HG03097 (cell line): ENCODE measurements around the gene TCOF1.

Source experiments
- ATAC-seq: cut with Tn5 transposase; IDR thresholded peaks from one replicate; pipeline ENCODE4 v1.9.1; 2021; ENCODE audit not compliant: unreplicated experiment, low FRiP score

Gene TCOF1

GRCh38 chr5:150349681-150350275 is 7.7 kb upstream of the TCOF1 start:
- ATAC-seq, result no peak

GRCh38 chr5:150350524-150351344 is 6.8 kb upstream of the TCOF1 start:
- ATAC-seq, result no peak

DNA sequence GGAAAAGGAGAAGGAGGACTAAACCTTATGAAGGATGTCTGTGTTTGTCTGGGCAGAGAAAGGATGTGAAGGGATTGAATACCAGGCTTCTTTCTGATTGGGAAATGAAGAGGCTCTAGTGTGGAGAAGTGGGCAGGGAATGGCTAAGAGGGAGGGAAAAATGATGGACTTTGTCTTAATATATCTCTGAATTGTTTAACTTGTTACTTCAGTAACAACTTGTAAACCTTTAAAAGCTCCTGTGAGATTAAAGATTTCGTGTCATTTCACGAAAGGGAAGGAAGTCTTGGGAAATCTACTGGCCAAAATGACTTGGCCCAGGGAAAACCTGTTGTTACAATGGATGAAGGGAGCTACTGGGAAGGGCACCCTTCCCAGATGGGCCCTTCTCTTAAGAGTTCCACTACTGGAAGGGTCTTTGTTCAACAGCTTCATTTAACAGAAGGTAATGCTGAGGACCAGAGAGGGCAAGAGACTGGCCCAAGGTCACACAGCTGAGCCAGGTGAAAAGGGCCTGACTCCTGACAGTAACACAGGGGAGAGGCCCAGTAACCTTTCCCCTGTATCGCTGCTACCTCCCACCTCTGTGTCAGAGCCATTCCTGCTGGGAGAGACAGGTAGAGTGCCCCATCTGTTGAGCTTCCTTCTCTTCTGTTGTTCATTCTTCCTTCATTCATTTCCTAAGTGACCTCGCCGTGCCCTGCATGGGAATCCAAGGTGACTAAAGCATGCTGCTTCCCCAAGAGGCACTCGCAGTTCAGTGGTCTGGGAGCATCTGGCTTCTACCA is 5.1 kb upstream of the TCOF1 start:
- ATAC-seq, result no peak

GRCh38 chr5:150353032-150353675 is 4.3 kb upstream of the TCOF1 start:
- no peak for ATAC-seq

DNA sequence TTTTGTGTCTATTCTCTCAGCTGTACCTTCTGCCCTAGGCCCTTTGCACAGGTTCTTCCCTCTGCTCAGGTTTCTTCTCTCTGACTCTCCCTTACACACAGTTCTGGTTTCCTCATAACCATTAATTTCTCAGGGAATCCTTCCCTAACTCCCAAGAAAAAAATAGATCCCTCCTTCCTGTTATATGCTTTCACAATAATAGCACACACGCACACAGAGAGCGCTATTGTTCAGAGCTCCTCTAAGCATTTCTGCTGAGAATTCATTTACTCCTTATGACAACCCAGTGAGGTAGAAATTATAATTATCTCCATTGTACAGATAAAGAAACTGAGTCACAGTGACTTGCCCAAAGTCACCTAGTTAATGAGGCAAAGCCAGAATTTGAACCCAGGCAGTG is 1.7 kb upstream of the TCOF1 start:
- no peak for ATAC-seq

DNA sequence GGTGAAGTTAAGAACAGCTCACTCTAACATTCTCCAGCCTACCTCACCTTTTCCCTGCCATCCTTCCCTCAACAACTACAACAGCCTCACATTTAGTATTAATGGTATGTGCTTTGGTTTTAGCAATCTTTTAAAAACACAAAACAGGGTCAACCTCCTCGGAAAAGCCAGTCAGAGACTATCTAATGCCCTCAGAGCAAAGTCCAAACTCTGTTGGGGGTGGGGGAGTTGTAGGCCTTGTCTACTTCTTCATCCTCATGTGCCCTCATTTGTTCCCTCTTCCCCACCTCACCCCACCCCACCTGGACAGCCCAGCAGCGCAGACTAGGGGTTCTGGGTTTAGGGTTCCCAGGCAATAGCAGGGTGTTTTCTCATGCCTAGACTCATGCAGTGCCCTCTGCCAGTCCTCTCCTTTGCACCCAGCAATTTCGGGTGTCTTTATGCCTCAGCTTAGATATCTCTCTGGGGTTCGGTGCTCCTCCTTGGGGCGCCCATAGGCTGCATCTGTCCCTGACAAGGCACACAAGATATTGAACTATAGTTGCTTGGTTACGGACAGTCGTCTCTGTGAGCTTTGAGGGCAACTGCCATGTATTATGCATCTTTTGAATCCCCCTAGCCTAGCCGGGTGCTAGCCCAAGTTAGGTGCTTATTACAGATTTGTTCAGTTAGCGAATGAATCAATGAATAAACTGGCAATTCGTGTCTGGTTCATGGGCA is 762 bp upstream of the TCOF1 start:
- ATAC-seq, result no peak

- no peak for ATAC-seq
Observed at GRCh38 chr5:150358261-150359095, 981 bp downstream of the TCOF1 start.

GRCh38 chr5:150361301-150361700 is 3.8 kb downstream of the TCOF1 start:
- ATAC-seq, result no peak

DNA sequence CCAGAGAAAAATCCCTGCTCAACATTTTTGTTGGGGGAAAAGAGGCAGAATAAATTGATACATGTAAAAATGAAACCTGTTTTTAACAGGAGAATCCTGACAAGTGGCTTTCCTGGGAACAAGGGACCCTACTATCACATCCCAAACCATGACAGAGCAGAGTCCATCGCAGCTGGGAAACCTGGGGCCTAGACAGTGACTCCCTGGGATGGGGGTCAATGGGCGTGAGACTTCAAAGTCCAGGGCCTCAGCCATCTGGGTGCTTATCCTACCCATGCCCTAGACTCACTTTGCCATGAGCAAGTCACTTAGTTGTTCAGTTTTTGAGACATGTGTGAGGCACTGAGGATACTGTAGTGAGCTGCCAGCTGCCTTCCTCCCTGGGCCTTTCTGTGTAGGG is 5.7 kb downstream of the TCOF1 start:
- no peak for ATAC-seq

DNA sequence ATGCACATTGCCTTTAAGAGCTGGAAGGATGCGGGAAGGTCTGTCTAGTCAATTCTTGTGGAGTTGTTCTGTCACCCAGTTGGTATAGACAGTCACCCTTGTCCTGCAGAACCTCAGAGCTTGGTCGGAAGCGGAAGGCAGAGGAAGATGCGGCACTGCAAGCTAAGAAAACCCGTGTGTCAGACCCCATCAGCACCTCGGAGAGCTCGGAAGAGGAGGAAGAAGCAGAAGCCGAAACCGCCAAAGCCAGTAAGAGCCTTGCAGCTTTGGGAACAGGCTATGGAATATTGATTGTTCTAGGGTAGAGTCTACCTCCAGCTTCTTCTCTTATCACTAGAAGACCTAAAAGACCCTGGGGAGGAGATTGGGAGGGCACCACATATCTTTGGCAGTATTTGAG is 6.5 kb downstream of the TCOF1 start:
- no peak for ATAC-seq

DNA sequence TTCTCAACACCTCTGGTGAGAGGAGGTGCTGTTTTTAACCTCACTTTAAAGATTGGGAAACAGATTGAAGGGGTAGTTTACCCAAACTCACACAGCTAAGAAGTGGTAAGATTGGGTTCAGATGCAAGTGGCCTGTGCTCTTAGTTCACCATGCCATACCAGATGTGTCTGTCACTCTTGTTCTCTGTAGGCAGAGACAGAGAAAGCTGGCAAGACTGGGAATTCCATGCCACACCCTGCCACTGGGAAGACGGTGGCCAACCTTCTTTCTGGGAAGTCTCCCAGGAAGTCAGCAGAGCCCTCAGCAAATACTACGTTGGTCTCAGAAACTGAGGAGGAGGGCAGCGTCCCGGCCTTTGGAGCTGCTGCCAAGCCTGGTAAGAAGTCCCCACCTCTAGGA is 11.0 kb downstream of the TCOF1 start:
- no peak for ATAC-seq

- ATAC-seq, result no peak
Observed at GRCh38 chr5:150372639-150373038, 15.1 kb downstream of the TCOF1 start.

DNA sequence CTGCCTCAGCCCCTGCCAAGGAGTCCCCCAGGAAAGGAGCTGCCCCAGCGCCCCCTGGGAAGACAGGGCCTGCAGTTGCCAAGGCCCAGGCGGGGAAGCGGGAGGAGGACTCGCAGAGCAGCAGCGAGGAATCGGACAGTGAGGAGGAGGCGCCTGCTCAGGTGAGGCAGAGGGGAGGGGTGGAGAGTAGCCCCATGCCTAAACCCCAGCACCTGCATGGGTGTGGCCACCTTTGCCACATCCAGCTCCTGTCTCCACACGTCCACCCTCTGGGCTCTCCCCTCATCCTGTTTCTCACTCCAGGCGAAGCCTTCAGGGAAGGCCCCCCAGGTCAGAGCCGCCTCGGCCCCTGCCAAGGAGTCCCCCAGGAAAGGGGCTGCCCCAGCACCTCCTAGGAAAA is 17.2 kb downstream of the TCOF1 start:
- no peak for ATAC-seq

GRCh38 chr5:150376799-150377771 is 19.6 kb downstream of the TCOF1 start:
- no peak for ATAC-seq

GRCh38 chr5:150377964-150378694 is 20.6 kb downstream of the TCOF1 start:
- ATAC-seq, result no peak

DNA sequence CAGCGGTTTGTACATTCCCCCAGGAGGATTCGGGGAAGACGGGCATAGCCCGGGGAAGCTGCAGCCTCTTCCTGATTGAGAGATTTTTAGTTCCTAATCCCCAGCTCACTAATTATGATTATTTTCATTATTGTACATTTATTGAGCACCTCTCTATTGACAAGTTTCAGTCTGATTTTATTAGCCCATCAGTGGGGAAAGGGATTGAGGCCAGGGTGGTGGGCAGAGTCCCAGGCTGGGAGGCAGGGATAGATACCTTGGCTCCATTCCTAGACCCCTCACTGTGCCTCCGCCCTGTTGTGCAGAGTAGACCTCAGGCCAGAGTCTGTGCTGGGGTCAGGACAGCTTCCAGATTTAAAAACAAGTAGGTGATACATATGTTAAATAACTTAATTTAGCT is 27.2 kb downstream of the TCOF1 start:
- no peak for ATAC-seq

GRCh38 chr5:150386024-150386855 is 28.7 kb downstream of the TCOF1 start:
- ATAC-seq, result no peak
